Natural killer cell treated with Interleukin-12 subunit alpha and Interleukin-12 subunit beta and Interleukin-15 and Interleukin-18, amount 100 ng/mL, for 72 hours (primary cell): ENCODE measurements around the gene C14orf180. TPM values are rescaled to one million over a fixed set of nuclear protein-coding genes. Genes with fewer than 3 reads are reported as not detected.

Experiments
- ATAC-seq, 2 donors: fragments of 150-1000 bp; cut with Tn5 transposase in 1 of 2; sonication (Bioruptor Pico), chemical (Tn5 transposase) in 1 of 2; 2 replicates each; pipeline ENCODE4 v1.10.0; 2021
- DNase-seq: peaks from one replicate; pipeline ENCODE4 v3.0.0; 2022; ENCODE audit warnings: low spot score
- H3K27ac Mint-ChIP-seq, 2 donors: 1 replicate in 1 of 2; 2 replicates in 1 of 2; pipeline ENCODE4 v1.8.0; 2022; ENCODE audit warnings: mixed read lengths in 2 of 2, mild to moderate bottlenecking in 1 of 2, moderate library complexity in 1 of 2
- H3K27me3 Mint-ChIP-seq, 2 donors: 1 replicate in 1 of 2; 2 replicates in 1 of 2; pipeline ENCODE4 v1.8.0; 2022; ENCODE audit warnings: mixed read lengths in 2 of 2
- H3K36me3 Mint-ChIP-seq: one replicate; pipeline ENCODE4 v1.8.0; 2022; ENCODE audit warnings: mixed read lengths
- H3K4me1 Mint-ChIP-seq, 2 donors: 1 replicate in 1 of 2; 2 replicates in 1 of 2; pipeline ENCODE4 v1.8.0; 2022; ENCODE audit warnings: low read depth in 2 of 2, mixed read lengths in 2 of 2, mild to moderate bottlenecking in 1 of 2
- H3K4me3 Mint-ChIP-seq: one replicate; pipeline ENCODE4 v1.8.0; 2022; ENCODE audit warnings: mixed read lengths
- H3K9me3 Mint-ChIP-seq: 2 replicates; pipeline ENCODE4 v1.8.0; 2022; ENCODE audit warnings: mixed read lengths
- total RNA-seq, 2 donors: library from RNA; stranded (reverse); gene quantifications; one replicate each; pipeline ENCODE4 v1.2.3, GENCODE V29; 2022

The C14orf180 gene
- total RNA-seq, 2 donors from 2014 or later, result not detected

- ATAC-seq (no peak), DNase-seq (peak; percentile 41)
- H3K9me3 Mint-ChIP-seq, result no peaks in the 10 kb centered on the region
- peaks cover 24 to 30% of the 10 kb centered on the region in 2 donors for H3K27me3 Mint-ChIP-seq
- no peak overlapping the region for H3K4me3 Mint-ChIP-seq
- no peaks in the 10 kb centered on the region for H3K36me3 Mint-ChIP-seq
- no peak overlapping the region for H3K27ac Mint-ChIP-seq
- peaks cover 0 to 2% of the 10 kb centered on the region in 2 donors for H3K4me1 Mint-ChIP-seq
Observed at GRCh38 chr14:104602315-104602932, 22.9 kb downstream of the C14orf180 start.

- H3K4me1 Mint-ChIP-seq, result peaks cover 0 to 2% of the 10 kb centered on the region in 2 donors
- H3K27me3 Mint-ChIP-seq, result peaks cover 24 to 35% of the 10 kb centered on the region in 2 donors
- DNase-seq (no peak), ATAC-seq (no peak)
- H3K36me3 Mint-ChIP-seq, result no peaks in the 10 kb centered on the region
- no peak overlapping the region for H3K4me3 Mint-ChIP-seq
- no peaks in the 10 kb centered on the region for H3K9me3 Mint-ChIP-seq
- no peak overlapping the region for H3K27ac Mint-ChIP-seq
Observed at GRCh38 chr14:104602933-104603325, 23.4 kb downstream of the C14orf180 start.

GRCh38 chr14:104603711-104604401 lies 24.3 kb downstream of the C14orf180 start:
- H3K36me3 Mint-ChIP-seq, result no peaks in the 10 kb centered on the region
- DNase-seq, result peak; percentile 22
- peaks cover 0 to 2% of the 10 kb centered on the region in 2 donors for H3K4me1 Mint-ChIP-seq
- H3K9me3 Mint-ChIP-seq, result no peaks in the 10 kb centered on the region
- H3K4me3 Mint-ChIP-seq, result no peak overlapping the region
- H3K27me3 Mint-ChIP-seq, result peaks cover 26 to 37% of the 10 kb centered on the region in 2 donors
- no peak overlapping the region for H3K27ac Mint-ChIP-seq
- ATAC-seq, result no peak

- Mint-ChIP-seq H3K4me3 (no peak within 1 kb of the TSS), H3K27me3 (peaks cover 35 to 38% of the 10 kb centered on the region in 2 donors), H3K36me3 (no peaks in the 10 kb centered on the region), H3K27ac (no peak within 1 kb of the TSS), H3K9me3 (no peaks in the 10 kb centered on the region), H3K4me1 (peaks cover 0 to 2% of the 10 kb centered on the region in 2 donors)
- DNase-seq (peak; percentile 54), ATAC-seq (peak; percentile 29 to 39)
Observed at GRCh38 chr14:104604458-104605449, 25.2 kb downstream of the C14orf180 start, which contains the start of gene TMEM179. TMEM179 (minus strand) TSS chr14:104604772; CDS start chr14:104604741, 31 bp downstream.

GRCh38 chr14:104609666-104610065 lies 30.1 kb downstream of the C14orf180 start:
- Mint-ChIP-seq H3K27me3 (peaks cover 36 to 53% of the 10 kb centered on the region in 2 donors), H3K27ac (no peak overlapping the region), H3K9me3 (no peaks in the 10 kb centered on the region), H3K4me3 (no peak overlapping the region), H3K4me1 (no peaks in the 10 kb centered on the region), H3K36me3 (no peaks in the 10 kb centered on the region)
- no peak for ATAC-seq
- no peak for DNase-seq

- no peak for DNase-seq
- no peaks in the 10 kb centered on the region for H3K36me3 Mint-ChIP-seq
- peaks cover 31 to 46% of the 10 kb centered on the region in 2 donors for H3K27me3 Mint-ChIP-seq
- no peak overlapping the region for H3K4me3 Mint-ChIP-seq
- H3K9me3 Mint-ChIP-seq, result no peaks in the 10 kb centered on the region
- peak; percentile 17 to 48 for ATAC-seq
- no peaks in the 10 kb centered on the region for H3K4me1 Mint-ChIP-seq
- H3K27ac Mint-ChIP-seq, result no peak overlapping the region
Observed at GRCh38 chr14:104610749-104611310, 31.3 kb downstream of the C14orf180 start.

GRCh38 chr14:104611881-104612280 lies 32.3 kb downstream of the C14orf180 start:
- H3K36me3 Mint-ChIP-seq, result no peaks in the 10 kb centered on the region
- ATAC-seq (no peak), DNase-seq (no peak)
- no peaks in the 10 kb centered on the region for H3K9me3 Mint-ChIP-seq
- no peak overlapping the region for H3K27ac Mint-ChIP-seq
- no peak overlapping the region for H3K4me3 Mint-ChIP-seq
- H3K4me1 Mint-ChIP-seq, result no peaks in the 10 kb centered on the region
- peaks cover 30 to 46% of the 10 kb centered on the region in 2 donors for H3K27me3 Mint-ChIP-seq

GRCh38 chr14:104614126-104614812 lies 34.7 kb downstream of the C14orf180 start:
- Mint-ChIP-seq H3K27ac (no peak overlapping the region), H3K9me3 (no peaks in the 10 kb centered on the region), H3K27me3 (peaks cover 26 to 53% of the 10 kb centered on the region in 2 donors)

GRCh38 chr14:104624939-104625338 lies 45.4 kb downstream of the C14orf180 start:
- peaks cover 33 to 46% of the 10 kb centered on the region in 2 donors for H3K27me3 Mint-ChIP-seq
- no peak overlapping the region for H3K27ac Mint-ChIP-seq
- H3K4me1 Mint-ChIP-seq, result no peaks in the 10 kb centered on the region
- ATAC-seq (no peak), DNase-seq (no peak)
- peaks cover 11% of the 10 kb centered on the region for H3K9me3 Mint-ChIP-seq
- no peak overlapping the region for H3K4me3 Mint-ChIP-seq
- peaks cover 11% of the 10 kb centered on the region for H3K36me3 Mint-ChIP-seq

More at GRCh38 chr14:104614126-104614812, 34.7 kb downstream of the C14orf180 start:
- Mint-ChIP-seq H3K36me3 (no peaks in the 10 kb centered on the region), H3K4me3 (no peak overlapping the region), H3K4me1 (no peaks in the 10 kb centered on the region)
- ATAC-seq (no peak), DNase-seq (no peak)

GRCh38 chr14:104632781-104633180 lies 53.2 kb downstream of the C14orf180 start:
- Mint-ChIP-seq H3K36me3 (peaks cover 10% of the 10 kb centered on the region), H3K4me3 (no peak overlapping the region), H3K27me3 (peaks cover 14 to 15% of the 10 kb centered on the region in 2 donors), H3K27ac (no peak overlapping the region), H3K4me1 (no peaks in the 10 kb centered on the region), H3K9me3 (peaks cover 4% of the 10 kb centered on the region)
- DNase-seq (no peak), ATAC-seq (peak in 1 of 2 donors; percentile 34)

- H3K36me3 Mint-ChIP-seq, result peaks cover 6% of the 10 kb centered on the region
- H3K27me3 Mint-ChIP-seq, result peaks cover 18 to 22% of the 10 kb centered on the region in 2 donors
- no peak for DNase-seq
- no peak overlapping the region for H3K4me3 Mint-ChIP-seq
- no peaks in the 10 kb centered on the region for H3K4me1 Mint-ChIP-seq
- peaks cover 4% of the 10 kb centered on the region for H3K9me3 Mint-ChIP-seq
- no peak overlapping the region for H3K27ac Mint-ChIP-seq
- ATAC-seq, result peak; percentile 18 to 30
Observed at GRCh38 chr14:104633276-104634137, 53.9 kb downstream of the C14orf180 start.

- peaks cover 17 to 18% of the 10 kb centered on the region in 2 donors for H3K27me3 Mint-ChIP-seq
- no peak overlapping the region for H3K4me3 Mint-ChIP-seq
- no peaks in the 10 kb centered on the region for H3K4me1 Mint-ChIP-seq
- peaks cover 2% of the 10 kb centered on the region for H3K36me3 Mint-ChIP-seq
- ATAC-seq (no peak), DNase-seq (no peak)
- no peak overlapping the region for H3K27ac Mint-ChIP-seq
- peaks cover under 1% of the 10 kb centered on the region for H3K9me3 Mint-ChIP-seq
Observed at GRCh38 chr14:104634138-104634760, 54.7 kb downstream of the C14orf180 start.
